Fibroblast of peridontal ligament (primary cell): ENCODE measurements around the gene FBN3.
A peak's percentile ranks its signal among the peaks of the same experiment; 100 is the strongest.
"Not testable (repeated sequence)": the region's sequence is repeated elsewhere in the genome, so short reads cannot be mapped to it uniquely, and the experiment has no call there.

Source experiments
- DNase-seq: peaks from one replicate; pipeline ENCODE4 v3.0.0-alpha.2; 2010; ENCODE audit errors: extremely low read depth

The FBN3 gene

GRCh38 chr19:8056533-8056932, 92.9 kb downstream of the FBN3 start:
- DNase-seq, result no peak

- DNase-seq, result no peak
Observed at GRCh38 chr19:8054169-8054568, 95.2 kb downstream of the FBN3 start.

- DNase-seq, result no peak
Observed at GRCh38 chr19:8052464-8052859, 96.9 kb downstream of the FBN3 start, which contains the start of gene CCL25. Gene CCL25, plus strand, starts transcription at chr19:8052760. Its CDS starts 290 bp downstream, at chr19:8053050.

- peak; percentile 11 for DNase-seq
Observed at GRCh38 chr19:8050274-8051096, 98.9 kb downstream of the FBN3 start.

- no peak for DNase-seq
Observed at GRCh38 chr19:8046569-8047165, 102.7 kb downstream of the FBN3 start.

- DNase-seq, result no peak
Observed at GRCh38 chr19:8045872-8046568, 103.4 kb downstream of the FBN3 start.

GRCh38 chr19:8044018-8044417, 105.4 kb downstream of the FBN3 start:
- no peak for DNase-seq

- DNase-seq, result no peak
Observed at GRCh38 chr19:8042900-8043299, 106.5 kb downstream of the FBN3 start.

GRCh38 chr19:8041531-8041931, 107.9 kb downstream of the FBN3 start:
- DNase-seq, result no peak

- no peak for DNase-seq
Observed at GRCh38 chr19:8039231-8039630, 110.2 kb downstream of the FBN3 start.

- no peak for DNase-seq
Observed at GRCh38 chr19:8038815-8039214, 110.6 kb downstream of the FBN3 start.

- no peak for DNase-seq
Observed at GRCh38 chr19:8036434-8037099, 112.8 kb downstream of the FBN3 start.

GRCh38 chr19:8034178-8034525, 115.2 kb downstream of the FBN3 start:
- no peak for DNase-seq

- not testable (repeated sequence) for DNase-seq
Observed at GRCh38 chr19:8033287-8034177, 115.9 kb downstream of the FBN3 start.

GRCh38 chr19:8030960-8031359, 118.4 kb downstream of the FBN3 start:
- peak; percentile 3 for DNase-seq

GRCh38 chr19:8028951-8029491, 120.4 kb downstream of the FBN3 start:
- DNase-seq, result peak; percentile 19

- no peak for DNase-seq
Observed at GRCh38 chr19:8025316-8025715, 124.1 kb downstream of the FBN3 start.

GRCh38 chr19:8024256-8024655, 125.1 kb downstream of the FBN3 start:
- not testable (repeated sequence) for DNase-seq

GRCh38 chr19:8023371-8023770, 126.0 kb downstream of the FBN3 start:
- peak; percentile 19 for DNase-seq

GRCh38 chr19:8022275-8022674, 127.1 kb downstream of the FBN3 start:
- no peak for DNase-seq

GRCh38 chr19:8021374-8021773, 128.0 kb downstream of the FBN3 start:
- DNase-seq, result no peak
